Pancreas (tissue), 10 donors: ENCODE data around the gene OAS1. TPM values are rescaled to one million over a fixed set of nuclear protein-coding genes. Genes with fewer than 3 reads are reported as not detected.
A peak's percentile ranks its signal among the peaks of the same experiment; 100 is the strongest.

Experiments used
- ATAC-seq, 4 donors: fragments of 200-7000 bp; cut with Tn5 transposase; one replicate each; pipeline versions ENCODE4 v1.8.0 to v1.9.1; 2020; ENCODE audit warnings: mild to moderate bottlenecking in 4 of 4, moderate library complexity in 4 of 4
- DNase-seq, 6 donors: peaks; one replicate each; pipeline ENCODE4 v3.0.0-alpha.2; 2020
- FAIRE-seq: peaks from 2 replicates; lab custom pipeline; 2012; peaks lifted over from hg19 to GRCh38; lab: Jason Lieb, UNC
- H3K27ac ChIP-seq, 4 donors: fragments of 200-600 bp; sonication (generic); 1 replicate in 3 of 4; 2 replicates in 1 of 4; pipeline versions ENCODE4 v1.5.0 to v1.8.0; 2020
- H3K27me3 ChIP-seq, 4 donors: fragments of 200-600 bp; one replicate each; pipeline ENCODE4 v1.8.0; 2021
- H3K36me3 ChIP-seq, 3 donors: fragments of 200-600 bp; sonication (generic) in 1 of 3; one replicate each; pipeline versions ENCODE4 v1.5.0 to v1.8.0; 2020 to 2021
- H3K4me1 ChIP-seq, 3 donors: fragments of 200-600 bp; one replicate each; pipeline ENCODE4 v1.8.0; 2021
- H3K4me3 ChIP-seq, 4 donors: fragments of 200-600 bp; sonication (generic) in 2 of 4; one replicate each; pipeline versions ENCODE4 v1.5.0 to v1.8.0; 2020 to 2021
- H3K9me3 ChIP-seq, 4 donors: fragments of 200-600 bp; one replicate each; pipeline ENCODE4 v1.8.0; 2021
- WGBS, 2 donors: extraction: QIAGEN DNeasy Blood & Tissue Kit; methylation state at CpG; one replicate each; pipeline ENCODE4 v1.1.7; 2013; 5-methylcytosine and 5-hydroxymethylcytosine counted together
- intact Hi-C, 3 donors: fragments of 100-400 bp; cut with DNase I; formaldehyde crosslinking; loops; one replicate each; pipeline versions ENCODE4 v1.11.1 to v1.14.2; 2022
- polyA plus RNA-seq, 2 donors: library from polyadenylated mRNA; stranded (reverse); fragments of 200-250 nt; gene quantifications; one replicate each; pipeline ENCODE4 v1.2.3, GENCODE V29; 2013
- total RNA-seq, 6 donors: library from RNA; stranded (reverse); fragmentation: NEBNext Ultra II Directional in 4 of 6; extraction: Animal tissue kit (Norgen Biotek cat#: 25700) in 4 of 6; gene quantifications; one replicate each; pipeline versions ENCODE4 v1.2.1 to v1.2.4, GENCODE V29; 2021 to 2023
- TF ChIP-seq, protein P1 (sequence below), 4 donors: fragments of 200-600 bp; sonication (generic) in 3 of 4; IDR thresholded peaks; one replicate each; pipeline versions ENCODE4 v1.5.0 to v1.8.0; 2021; ENCODE audit warnings: antibody characterized with exemption in 4 of 4
- donor health status: healthy with polysubstance abuse.
- donor health status: DM: no; HTN: no; CAD: no; lungs with moderate emphysema.
- donor health status: DM: no; HTN: no; CAD: no.
- donor health status: control.
- donor health status: control.
- donor health status: Bipolar disorder and iron deficiency.
- donor health status: DM: yes; HTN: yes; CAD: no.
- donor health status: DM: no; HTN: no; CAD: no.
- donor health status: DM: no; HTN: no; CAD: no.
- donor health status: DM: yes; HTN: yes; CAD: no.

Gene OAS1
- total and polyA plus RNA-seq, 8 donors: 0.91 to 10.9 (median 3.1) TPM

DNA sequence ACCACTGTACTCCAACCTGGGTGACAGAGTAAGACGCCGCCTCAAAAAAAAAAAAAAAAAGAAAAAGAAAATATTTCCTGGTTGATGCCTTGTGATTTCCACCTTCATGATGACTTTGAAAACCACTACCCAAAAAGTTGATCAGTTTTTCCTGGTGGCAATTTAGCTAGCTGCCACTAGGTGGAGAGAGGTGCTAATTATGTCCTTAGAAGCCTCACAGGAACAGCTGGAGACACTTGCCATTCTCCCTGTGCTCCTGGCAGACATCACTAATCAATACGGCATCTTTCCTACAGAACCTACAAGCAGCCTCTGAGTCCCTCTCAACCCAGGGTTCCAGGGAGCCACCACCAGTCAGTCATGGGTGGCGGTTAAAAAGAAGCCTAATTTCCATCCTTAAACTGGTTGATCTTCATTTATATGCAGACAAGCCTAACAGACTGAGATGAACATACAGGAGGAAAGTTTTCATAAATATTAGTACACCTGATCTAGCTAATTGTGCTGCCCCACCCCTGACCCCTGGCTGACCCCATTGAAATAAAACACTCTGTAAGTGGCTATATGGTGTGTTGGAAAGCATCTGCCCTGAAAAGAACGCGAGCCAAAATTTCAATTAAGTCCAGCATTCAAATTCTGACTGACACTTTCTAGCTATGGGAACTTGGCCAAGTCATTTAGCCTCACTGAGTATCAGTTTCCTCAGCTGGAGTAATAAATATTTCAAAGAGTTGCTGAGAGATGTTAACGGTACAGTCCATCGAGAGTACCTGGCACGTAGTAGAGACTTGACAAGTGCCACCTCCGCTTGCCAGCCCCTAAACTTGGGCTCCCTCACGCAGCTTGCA lies 6.2 kb upstream of the OAS1 start:
- DNase-seq: peak in 2 of 6 donors; percentile 23 to 36
- intact Hi-C loops: no loop called here
- peak; percentile 28 to 85 (median 76) for ATAC-seq
- TF ChIP-seq, protein P1, sequence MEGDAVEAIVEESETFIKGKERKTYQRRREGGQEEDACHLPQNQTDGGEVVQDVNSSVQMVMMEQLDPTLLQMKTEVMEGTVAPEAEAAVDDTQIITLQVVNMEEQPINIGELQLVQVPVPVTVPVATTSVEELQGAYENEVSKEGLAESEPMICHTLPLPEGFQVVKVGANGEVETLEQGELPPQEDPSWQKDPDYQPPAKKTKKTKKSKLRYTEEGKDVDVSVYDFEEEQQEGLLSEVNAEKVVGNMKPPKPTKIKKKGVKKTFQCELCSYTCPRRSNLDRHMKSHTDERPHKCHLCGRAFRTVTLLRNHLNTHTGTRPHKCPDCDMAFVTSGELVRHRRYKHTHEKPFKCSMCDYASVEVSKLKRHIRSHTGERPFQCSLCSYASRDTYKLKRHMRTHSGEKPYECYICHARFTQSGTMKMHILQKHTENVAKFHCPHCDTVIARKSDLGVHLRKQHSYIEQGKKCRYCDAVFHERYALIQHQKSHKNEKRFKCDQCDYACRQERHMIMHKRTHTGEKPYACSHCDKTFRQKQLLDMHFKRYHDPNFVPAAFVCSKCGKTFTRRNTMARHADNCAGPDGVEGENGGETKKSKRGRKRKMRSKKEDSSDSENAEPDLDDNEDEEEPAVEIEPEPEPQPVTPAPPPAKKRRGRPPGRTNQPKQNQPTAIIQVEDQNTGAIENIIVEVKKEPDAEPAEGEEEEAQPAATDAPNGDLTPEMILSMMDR (IDR thresholded peaks at IDR 0.05): peak; percentile 41 to 68 (median 49)
- 74 to 85% methylated on average over 11 of the region's 11 CpGs for WGBS, 2 donors
- Histone ChIP-seq H3K4me3 (no peak overlapping the region), H3K36me3 (no peaks in the 10 kb centered on the region), H3K9me3 (no peaks in the 10 kb centered on the region), H3K4me1 (no peaks in the 10 kb centered on the region), H3K27me3 (no peaks in the 10 kb centered on the region), H3K27ac (no peak overlapping the region)
- no peak for FAIRE-seq

GRCh38 chr12:112901271-112901670 lies 5.5 kb upstream of the OAS1 start:
- 92 to 95% methylated on average over 2 of the region's 2 CpGs for WGBS, 2 donors
- Histone ChIP-seq H3K27ac (no peak overlapping the region), H3K9me3 (no peaks in the 10 kb centered on the region), H3K4me1 (peaks cover 0 to 4% (median 0%) of the 10 kb centered on the region in 3 donors), H3K4me3 (no peak overlapping the region), H3K36me3 (no peaks in the 10 kb centered on the region), H3K27me3 (no peaks in the 10 kb centered on the region)
- DNase-seq: no peak
- no peak for ATAC-seq
- intact Hi-C loops: no loop called here
- FAIRE-seq: no peak
- TF ChIP-seq, protein P1 (IDR thresholded peaks at IDR 0.05): no peak

DNA sequence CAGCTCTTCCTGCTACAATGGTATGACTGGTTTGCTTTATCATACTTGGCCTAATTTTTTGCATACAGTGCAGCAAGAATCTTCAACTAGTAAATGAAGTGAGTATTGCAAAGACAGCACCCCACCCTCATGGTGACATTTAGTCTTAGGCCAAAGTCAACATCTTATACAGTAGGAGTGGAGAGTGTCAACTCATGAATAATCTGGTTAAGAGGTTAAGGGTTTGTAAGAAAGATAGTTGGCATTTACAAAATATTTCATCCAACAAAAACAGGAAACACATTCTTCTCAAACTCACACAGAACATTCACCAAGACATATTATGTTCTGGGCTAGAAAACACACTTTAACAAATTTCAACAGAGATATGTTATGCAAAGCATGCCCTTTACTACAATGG lies 2.2 kb upstream of the OAS1 start:
- DNase-seq: no peak
- no peak for FAIRE-seq
- TF ChIP-seq, protein P1 (IDR thresholded peaks at IDR 0.05): no peak

GRCh38 chr12:112905451-112906089 lies 1.2 kb upstream of the OAS1 start:
- 86 to 93% methylated on average over 4 of the region's 4 CpGs for WGBS, 2 donors
- Histone ChIP-seq H3K9me3 (no peaks in the 10 kb centered on the region), H3K4me3 (no peak overlapping the region), H3K27me3 (no peaks in the 10 kb centered on the region), H3K36me3 (no peaks in the 10 kb centered on the region), H3K4me1 (peaks cover 0 to 17% (median 0%) of the 10 kb centered on the region in 3 donors), H3K27ac (peak overlapping the region in 2 of 4 donors; percentile 5 to 56)
- ATAC-seq (peak in 2 of 4 donors; percentile 30 to 35), DNase-seq (no peak), FAIRE-seq (no peak)
- TF ChIP-seq, protein P1 (IDR thresholded peaks at IDR 0.05): no peak
- intact Hi-C loops: no loop called here

More for the DNA sequence above, 2.2 kb upstream of the OAS1 start:
- no peaks in the 10 kb centered on the region for H3K27me3 ChIP-seq
- H3K4me3 ChIP-seq: no peak overlapping the region
- H3K36me3 ChIP-seq: no peaks in the 10 kb centered on the region
- ATAC-seq: no peak
- intact Hi-C loops: no loop called here
- peaks cover 0 to 17% (median 0%) of the 10 kb centered on the region in 3 donors for H3K4me1 ChIP-seq
- H3K9me3 ChIP-seq: no peaks in the 10 kb centered on the region
- no peak overlapping the region for H3K27ac ChIP-seq
